Measurements from ENCODE around the gene RASAL2. TPM values are rescaled to one million over a fixed set of nuclear protein-coding genes. Genes with fewer than 3 reads are reported as not detected.

RASAL2 gene
- total and polyA plus RNA-seq, 2 of the 13 experiments (the other 11 are each of a cell fraction or from before 2014, with no cell fraction given): 5.4 to 5.9 TPM

- no peak for TF ChIP-seq LRRFIP1 (CRISPR knock-in tag; conservative IDR thresholded peaks at IDR 0.05)
Measured at GRCh38 chr1:178150610-178151009, 56.7 kb downstream of the RASAL2 start (continued).

GRCh38 chr1:178151831-178152230 is 57.9 kb downstream of the RASAL2 start:
- in situ Hi-C loops (cut with HindIII; ENCODE audit: extremely low pct_ligation_motif_present, low pct_unique_long_range_greater_than_20kb): no loop called here
- Histone ChIP-seq H2AFZ (ENCODE audit: low read length) (no peak overlapping the region), H3K4me1 (ENCODE audit: insufficient read depth, low read length) (peaks cover 9% of the 10 kb centered on the region), H3K9me3 (ENCODE audit: low read length) (no peaks in the 10 kb centered on the region), H3K79me2 (ENCODE audit: insufficient read depth, low read length) (no peaks in the 10 kb centered on the region), H3K9ac (ENCODE audit: insufficient read depth, low read depth, low read length) (no peak overlapping the region), H3K4me2 (ENCODE audit: low read depth, low read length) (no peak overlapping the region), H4K20me1 (ENCODE audit: insufficient read depth, low read length) (no peaks in the 10 kb centered on the region), H3K4me3 (replicated peaks in 1 of 3; ENCODE audit: insufficient read depth in 1 of 3, low read depth in 2 of 3, low read length in 3 of 3) (no peak overlapping the region), H3K36me3 (replicated peaks in 1 of 2; ENCODE audit: control insufficient read depth in 1 of 2, insufficient read depth in 2 of 2, low read length in 2 of 2) (no peaks in the 10 kb centered on the region), H3K27me3 (ENCODE audit: control insufficient read depth in 1 of 2, insufficient read depth in 2 of 2, low read length in 2 of 2) (no peaks in the 10 kb centered on the region), H3K27ac (ENCODE audit: extremely low read length, insufficient read depth, low read length) (no peak overlapping the region)
- CTCF ChIA-PET (ENCODE audit: low intra/inter-chr PET ratio, low total read pairs): no interaction called here
- WGBS (ENCODE audit: low lambda C conversion rate): 100% methylated on average over 1 of the region's 1 CpG
- no TSS peak for BruUV-seq (replicated peaks)
- intact Hi-C loops (cut with micrococcal nuclease; ENCODE audit: unreplicated experiment): no loop called here
- no peak for ATAC-seq
- POLR2A ChIA-PET: no interaction called here
- TF ChIP-seq TCF12 (IDR thresholded peaks at IDR 0.05) (no peak), TCF12 (CRISPR knock-in tag; IDR thresholded peaks at IDR 0.05) (no peak), JUNB (CRISPR knock-in tag; IDR thresholded peaks at IDR 0.05; ENCODE audit: borderline replicate concordance) (no peak), ZSCAN21 (CRISPR knock-in tag; IDR thresholded peaks at IDR 0.05; ENCODE audit: borderline replicate concordance) (no peak), ZNF343 (CRISPR knock-in tag; IDR thresholded peaks at IDR 0.05) (no peak)
- no peak for FAIRE-seq
- no peak for DNase-seq (ENCODE audit: low spot score)

All from HepG2 (cell line).